ENCODE data around the gene COL5A2. TPM values are rescaled to one million over a fixed set of nuclear protein-coding genes. Genes with fewer than 3 reads are reported as not detected.

Gene COL5A2
- total and polyA plus RNA-seq, 10 of the 15 experiments (the other 5 are each of a cell fraction or from before 2014, with no cell fraction given) = 0.04 to 0.85 (median 0.39) TPM

GRCh38 chr2:189074506-189074905 is 105.1 kb downstream of the COL5A2 start:
- ChIA-PET POLR2A (no interaction called here), RAD21 (ENCODE audit: unreplicated experiment) (no interaction called here), CTCF (interaction anchor here (1.1 to 1.3 kb wide), 2 partner anchors 11 to 20 kb away, joined by 3 to 7 read pairs; no protein-coding TSS in a partner anchor), SMC1A (ENCODE audit: uncharacterized antibody, unreplicated experiment) (interaction anchor here (1.4 to 2.4 kb wide), 3 partner anchors 13 to 20 kb away, joined by 3 to 9 read pairs (median 3); no protein-coding TSS in a partner anchor)
- no peaks in the 10 kb centered on the region for H3K4me1 ChIP-seq (ENCODE audit: control insufficient read depth, insufficient read depth, low read length)
- no peak for TF ChIP-seq RUNX3 (IDR thresholded peaks at IDR 0.05; ENCODE audit: low read length)
- TF ChIP-seq ATF7 (IDR thresholded peaks at IDR 0.05; ENCODE audit: low read depth) = peak; percentile 35; the same call in 1 of the 2 replicates
- TF ChIP-seq SMC3 (IDR thresholded peaks at IDR 0.05; ENCODE audit: borderline replicate concordance, low read length) = no peak
- TF ChIP-seq SREBF1 (IDR thresholded peaks at IDR 0.05; ENCODE audit: low read length) = no peak
- no peak for TF ChIP-seq WRNIP1 (IDR thresholded peaks at IDR 0.05; ENCODE audit: borderline replicate concordance, low read depth, low read length)
- no peak for TF ChIP-seq RELA (IDR thresholded peaks at IDR 0.05; ENCODE audit: borderline replicate concordance, partially characterized antibody)
- intact Hi-C loops (cut with micrococcal nuclease; ENCODE audit: unreplicated experiment) (no loop called here), in situ Hi-C loops (cut with MboI) (no loop called here)
- no peak overlapping the region for H3K27ac ChIP-seq (ENCODE audit: control insufficient read depth, insufficient read depth)
- ATAC-seq (peak; percentile 38; the same call in 1 of the 3 replicates), FAIRE-seq (no peak), DNase-seq (ENCODE audit: low read depth, low spot score) (no peak)
- no peaks in the 10 kb centered on the region for H4K20me1 ChIP-seq (ENCODE audit: control insufficient read depth, insufficient read depth)
- no peaks in the 10 kb centered on the region for H3K79me2 ChIP-seq (ENCODE audit: control insufficient read depth, insufficient read depth, low read length)
- no peak overlapping the region for H2AFZ ChIP-seq (ENCODE audit: control insufficient read depth, low read depth, low read length)
- no peak overlapping the region for H3K4me3 ChIP-seq
- no TSS peak for BruUV-seq (replicated peaks)
- no peaks in the 10 kb centered on the region for H3K27me3 ChIP-seq (replicated peaks in 1 of 2; ENCODE audit: control insufficient read depth in 2 of 2, insufficient read depth in 2 of 2, low read length in 1 of 2)
- H3K9me3 ChIP-seq (replicated peaks; ENCODE audit: control insufficient read depth, insufficient read depth, low read length) = no peaks in the 10 kb centered on the region
- H3K4me2 ChIP-seq (ENCODE audit: control insufficient read depth, insufficient read depth) = no peak overlapping the region
- no peaks in the 10 kb centered on the region for H3K36me3 ChIP-seq (ENCODE audit: control insufficient read depth in 2 of 2, insufficient read depth in 2 of 2, low read length in 1 of 2)
- 0% methylated on average over 3 of the region's 3 CpGs for WGBS (ENCODE audit: insufficient coverage, insufficient replicate concordance, low lambda C conversion rate, missing lambda C conversion rate)
- H3K9ac ChIP-seq (ENCODE audit: control insufficient read depth, insufficient read depth, low read length) = no peak overlapping the region

GRCh38 chr2:189072036-189072435 is 107.5 kb downstream of the COL5A2 start:
- ATAC-seq = no peak
- FAIRE-seq = no peak
- ChIA-PET RAD21 (ENCODE audit: unreplicated experiment) (no interaction called here), POLR2A (no interaction called here), SMC1A (ENCODE audit: uncharacterized antibody, unreplicated experiment) (interaction anchor here (0.5 kb wide), 1 partner anchor 534 kb away, joined by 3 read pairs; no protein-coding TSS in a partner anchor), CTCF (interaction anchor here (1.2 to 1.5 kb wide), 2 partner anchors 22 to 26 kb away, joined by 3 to 4 read pairs; no protein-coding TSS in a partner anchor)
- intact Hi-C loops (cut with micrococcal nuclease; ENCODE audit: unreplicated experiment) (no loop called here), in situ Hi-C loops (cut with MboI) (no loop called here)
- no peaks in the 10 kb centered on the region for H3K4me1 ChIP-seq (ENCODE audit: control insufficient read depth, insufficient read depth, low read length)
- no peak overlapping the region for H3K4me3 ChIP-seq
- H3K79me2 ChIP-seq (ENCODE audit: control insufficient read depth, insufficient read depth, low read length) = no peaks in the 10 kb centered on the region
- WGBS (ENCODE audit: insufficient coverage, insufficient replicate concordance, low lambda C conversion rate, missing lambda C conversion rate) = 0% methylated on average over 1 of the region's 1 CpG
- no peak overlapping the region for H2AFZ ChIP-seq (ENCODE audit: control insufficient read depth, low read depth, low read length)
- no peaks in the 10 kb centered on the region for H4K20me1 ChIP-seq (ENCODE audit: control insufficient read depth, insufficient read depth)
- no TSS peak for BruUV-seq (replicated peaks)
- no peaks in the 10 kb centered on the region for H3K9me3 ChIP-seq (replicated peaks; ENCODE audit: control insufficient read depth, insufficient read depth, low read length)
- H3K27me3 ChIP-seq (replicated peaks in 1 of 2; ENCODE audit: control insufficient read depth in 2 of 2, insufficient read depth in 2 of 2, low read length in 1 of 2) = no peaks in the 10 kb centered on the region
- H3K9ac ChIP-seq (ENCODE audit: control insufficient read depth, insufficient read depth, low read length) = no peak overlapping the region
- no peaks in the 10 kb centered on the region for H3K36me3 ChIP-seq (ENCODE audit: control insufficient read depth in 2 of 2, insufficient read depth in 2 of 2, low read length in 1 of 2)
- H3K27ac ChIP-seq (ENCODE audit: control insufficient read depth, insufficient read depth) = no peak overlapping the region
- H3K4me2 ChIP-seq (ENCODE audit: control insufficient read depth, insufficient read depth) = no peak overlapping the region
- no peak for DNase-seq (ENCODE audit: low read depth, low spot score)
- TF ChIP-seq EED (IDR thresholded peaks at IDR 0.05; ENCODE audit: low read depth) = no peak
- no peak for TF ChIP-seq E4F1 (IDR thresholded peaks at IDR 0.05; ENCODE audit: borderline replicate concordance, partially characterized antibody)
- no peak for TF ChIP-seq USF2 (IDR thresholded peaks at IDR 0.05; ENCODE audit: borderline replicate concordance, low read depth, low read length)
- no peak for TF ChIP-seq RB1 (IDR thresholded peaks at IDR 0.05; ENCODE audit: borderline replicate concordance)
- no peak for TF ChIP-seq HCFC1 (IDR thresholded peaks at IDR 0.05; ENCODE audit: low read length)
- no peak for TF ChIP-seq MYB (IDR thresholded peaks at IDR 0.05; ENCODE audit: borderline replicate concordance, low read depth, low read length)
- TF ChIP-seq ZBED1 (IDR thresholded peaks at IDR 0.05; ENCODE audit: borderline replicate concordance) = no peak
- TF ChIP-seq RAD51 (IDR thresholded peaks at IDR 0.05) = no peak

Data from GM12878 (cell line).